ENCODE measurements around the gene FAM53A. TPM values are rescaled to one million over a fixed set of nuclear protein-coding genes. Genes with fewer than 3 reads are reported as not detected.
A peak's percentile ranks its signal among the peaks of the same experiment; 100 is the strongest.
"Not testable (repeated sequence)": the region's sequence is repeated elsewhere in the genome, so short reads cannot be mapped to it uniquely, and the experiment has no call there.

FAM53A gene
- total and polyA plus RNA-seq, 5 donors: 1.1 to 1.6 (median 1.2) TPM

DNA sequence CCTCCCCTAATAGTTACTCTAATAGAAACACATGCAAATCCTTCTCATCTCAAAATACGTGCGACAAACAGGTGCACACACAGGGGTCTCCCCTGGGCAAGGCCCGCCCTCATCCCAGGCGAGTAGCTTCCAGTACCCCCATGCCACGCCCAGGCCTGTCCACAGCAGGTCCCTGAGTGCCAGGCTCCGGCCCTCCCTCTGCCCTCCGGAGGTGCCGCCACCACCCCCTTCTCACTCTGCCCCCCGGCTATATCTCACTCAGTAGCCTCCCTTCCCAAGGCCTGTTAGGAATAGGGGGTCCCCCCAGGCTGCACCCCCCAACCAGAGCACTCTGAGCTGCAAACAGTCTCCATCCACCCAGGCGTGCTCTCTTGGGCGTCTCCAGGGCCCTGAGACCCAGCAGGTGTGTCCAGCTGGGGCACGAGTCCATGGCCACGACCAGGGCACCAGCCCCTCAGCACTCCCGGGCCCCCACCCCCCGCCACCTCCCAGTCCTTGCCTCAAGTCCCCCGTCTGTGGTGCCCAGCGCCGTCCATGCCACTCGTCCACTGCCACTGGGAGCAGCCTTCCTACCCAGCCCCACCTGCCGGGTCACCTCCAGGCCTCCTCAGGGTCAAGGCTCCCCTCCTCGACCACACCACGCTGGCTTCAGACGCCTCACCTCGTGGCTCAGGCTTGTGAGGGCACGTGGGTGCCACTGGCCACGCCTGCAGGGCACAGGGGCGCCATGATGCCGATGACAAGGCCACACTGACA lies 41.7 kb downstream of the FAM53A start:
- intact Hi-C loops (cut with DNase I): no loop called here
- DNase-seq (peak in 1 of 3 donors; percentile 54), ATAC-seq (no peak)
- Histone ChIP-seq H3K4me3 (ENCODE audit: low read length) (no peak overlapping the region), H3K9me3 (ENCODE audit: control insufficient read depth, low read length) (no peaks in the 10 kb centered on the region), H3K4me1 (ENCODE audit: control insufficient read depth, insufficient read depth, low read length) (no peaks in the 10 kb centered on the region), H3K27ac (ENCODE audit: low read length) (no peak overlapping the region), H3K27me3 (ENCODE audit: control insufficient read depth, insufficient read depth) (no peaks in the 10 kb centered on the region)
- WGBS: 91% methylated on average over 28 of the region's 28 CpGs

DNA sequence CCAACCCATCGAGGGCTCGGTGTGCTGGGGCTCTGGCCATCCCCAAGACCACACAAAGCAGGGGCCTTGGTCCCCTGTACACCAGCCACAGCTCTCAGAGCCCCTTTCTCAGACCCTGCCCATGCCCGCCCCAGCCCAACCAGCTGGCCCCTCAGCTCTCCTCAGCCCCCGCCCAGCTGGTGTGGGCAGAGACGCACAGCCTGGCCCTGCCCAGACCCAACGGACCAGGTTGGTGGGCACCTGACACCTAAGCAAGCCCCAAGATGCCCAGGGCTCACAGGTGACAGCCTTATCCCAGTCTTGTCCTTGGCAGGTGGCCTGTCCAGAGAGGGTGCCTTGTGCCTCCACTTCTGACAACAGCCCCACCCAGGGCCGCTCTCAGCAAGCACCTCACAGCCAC lies 42.4 kb downstream of the FAM53A start:
- 91% methylated on average over 7 of the region's 7 CpGs for WGBS

DNA sequence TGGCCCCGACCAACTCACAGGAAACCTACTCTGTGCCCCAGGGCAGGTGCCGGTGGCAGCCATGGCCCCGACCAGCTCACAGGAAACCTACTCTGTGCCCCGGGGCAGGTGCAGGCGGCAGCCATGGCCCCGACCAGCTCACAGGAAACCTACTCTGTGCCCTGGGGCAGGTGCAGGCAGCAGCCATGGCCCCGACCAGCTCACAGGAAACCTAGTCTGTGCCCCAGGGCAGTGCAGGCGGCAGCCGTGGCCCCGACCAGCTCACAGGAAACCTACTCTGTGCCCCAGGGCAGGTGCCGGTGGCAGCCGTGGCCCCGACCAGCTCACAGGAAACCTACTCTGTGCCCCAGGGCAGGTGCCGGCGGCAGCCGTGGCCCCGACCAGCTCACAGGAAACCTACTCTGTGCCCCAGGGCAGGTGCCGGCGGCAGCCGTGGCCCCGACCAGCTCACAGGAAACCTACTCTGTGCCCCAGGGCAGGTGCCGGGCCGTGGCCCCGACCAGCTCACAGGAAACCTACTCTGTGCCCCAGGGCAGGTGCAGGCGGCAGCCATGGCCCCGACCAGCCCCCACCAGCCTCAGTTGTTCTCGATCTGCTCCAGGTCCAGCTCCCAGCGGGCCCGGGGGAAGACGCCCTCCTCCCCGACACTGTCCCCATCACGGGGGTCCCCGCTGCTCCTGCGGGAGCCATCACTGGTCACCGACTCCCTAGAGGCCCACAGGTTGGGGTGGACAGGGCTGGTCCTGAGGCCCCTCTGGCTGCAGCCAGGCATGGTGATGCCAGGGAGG lies 43.2 kb downstream of the FAM53A start:
- intact Hi-C loops (cut with DNase I); ATAC-seq; H3K4me1 ChIP-seq (ENCODE audit: control insufficient read depth, insufficient read depth, low read length); H3K9me3 ChIP-seq (ENCODE audit: control insufficient read depth, low read length); H3K4me3 ChIP-seq (ENCODE audit: low read length); H3K27me3 ChIP-seq (ENCODE audit: control insufficient read depth, insufficient read depth); H3K27ac ChIP-seq (ENCODE audit: low read length): not testable (repeated sequence)
- WGBS: 94% methylated on average over 35 of the region's 35 CpGs
- DNase-seq: peak in 1 of 3 donors; percentile 55

More for the DNA sequence above, 42.4 kb downstream of the FAM53A start:
- Histone ChIP-seq H3K9me3 (ENCODE audit: control insufficient read depth, low read length) (no peaks in the 10 kb centered on the region), H3K4me3 (ENCODE audit: low read length) (no peak overlapping the region), H3K4me1 (ENCODE audit: control insufficient read depth, insufficient read depth, low read length) (no peaks in the 10 kb centered on the region), H3K27ac (ENCODE audit: low read length) (no peak overlapping the region), H3K27me3 (ENCODE audit: control insufficient read depth, insufficient read depth) (no peaks in the 10 kb centered on the region)
- ATAC-seq (no peak), DNase-seq (peak in 1 of 3 donors; percentile 61)
- intact Hi-C loops (cut with DNase I): no loop called here

DNA sequence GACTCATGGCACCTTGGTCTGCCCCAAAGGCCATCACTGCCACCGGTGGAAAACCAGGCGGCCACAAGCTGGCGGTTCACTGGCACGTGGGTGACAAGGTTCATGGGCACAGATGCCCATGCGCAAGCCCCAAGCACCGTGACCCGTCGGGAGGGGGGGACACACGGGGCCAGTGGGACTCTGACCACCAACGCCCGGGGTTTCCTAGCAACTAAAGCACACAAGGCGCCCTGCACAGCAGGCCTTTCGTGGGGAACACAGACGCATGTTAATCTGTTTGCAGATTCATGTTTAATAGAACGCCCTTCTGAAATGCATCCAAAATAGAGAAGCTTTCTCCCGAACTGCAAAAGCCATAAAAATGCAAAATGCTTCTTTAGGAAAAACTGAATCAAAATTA lies 43.9 kb downstream of the FAM53A start:
- no peaks in the 10 kb centered on the region for H3K4me1 ChIP-seq (ENCODE audit: control insufficient read depth, insufficient read depth, low read length)
- intact Hi-C loops (cut with DNase I): no loop called here
- no peak for ATAC-seq
- peak in 1 of 3 donors; percentile 36 for DNase-seq
- H3K27me3 ChIP-seq (ENCODE audit: control insufficient read depth, insufficient read depth): no peaks in the 10 kb centered on the region
- no peaks in the 10 kb centered on the region for H3K9me3 ChIP-seq (ENCODE audit: control insufficient read depth, low read length)
- no peak overlapping the region for H3K4me3 ChIP-seq (ENCODE audit: low read length)
- H3K27ac ChIP-seq (ENCODE audit: low read length): no peak overlapping the region
- WGBS: 87% methylated on average over 16 of the region's 16 CpGs

DNA sequence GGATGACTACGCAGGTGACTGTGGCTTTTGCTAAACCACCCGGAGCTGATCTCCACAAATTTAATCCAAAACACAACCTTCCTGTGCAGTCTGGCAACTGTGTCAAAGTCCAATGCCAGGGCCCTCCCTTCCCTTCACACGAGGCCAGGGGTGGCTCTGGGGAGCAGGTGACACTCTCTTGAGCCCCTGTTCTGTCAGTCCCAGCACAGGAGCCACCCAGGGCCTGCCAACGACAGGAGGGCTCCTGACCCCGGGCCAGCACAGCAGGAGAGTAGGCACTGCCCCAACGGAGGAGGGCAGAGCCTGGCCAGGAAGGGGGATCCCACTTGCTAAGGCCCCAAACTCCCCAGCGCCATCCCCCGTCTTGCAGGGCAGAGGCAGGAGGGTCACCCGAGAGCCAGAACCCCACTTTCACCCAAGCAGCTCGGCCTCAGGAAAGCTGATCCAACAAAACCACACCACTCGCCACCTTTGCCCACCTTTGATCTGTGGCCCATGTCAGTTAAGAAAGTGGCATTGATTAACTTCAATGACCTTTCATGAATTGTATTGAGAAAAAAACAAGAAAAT lies 44.7 kb downstream of the FAM53A start:
- 84% methylated on average over 11 of the region's 11 CpGs for WGBS
- Histone ChIP-seq H3K4me1 (ENCODE audit: control insufficient read depth, insufficient read depth, low read length) (no peaks in the 10 kb centered on the region), H3K4me3 (ENCODE audit: low read length) (no peak overlapping the region), H3K9me3 (ENCODE audit: control insufficient read depth, low read length) (no peaks in the 10 kb centered on the region), H3K27ac (ENCODE audit: low read length) (no peak overlapping the region), H3K27me3 (ENCODE audit: control insufficient read depth, insufficient read depth) (no peaks in the 10 kb centered on the region)
- no peak for ATAC-seq
- intact Hi-C loops (cut with DNase I): no loop called here
- peak in 1 of 3 donors; percentile 54 for DNase-seq

DNA sequence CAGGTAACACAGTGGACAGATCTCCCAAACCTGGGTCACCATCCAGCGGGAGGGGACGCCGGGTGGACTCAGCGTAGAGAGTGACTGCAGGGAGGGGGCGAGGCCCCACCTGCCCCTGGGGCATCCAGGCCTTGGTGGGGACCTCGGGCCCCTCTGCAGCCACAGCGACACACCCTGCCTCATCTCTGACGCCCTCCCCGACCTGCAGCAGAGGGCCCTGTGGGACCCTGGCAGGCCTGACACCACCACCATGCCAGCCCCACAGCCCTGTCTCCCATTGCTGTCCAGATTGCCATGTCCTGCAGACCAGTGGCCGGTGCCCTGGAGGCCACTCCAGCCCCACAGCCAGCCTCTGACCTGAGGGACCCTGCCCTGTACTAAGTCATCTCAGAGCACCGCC lies 45.2 kb downstream of the FAM53A start:
- Histone ChIP-seq H3K4me1 (ENCODE audit: control insufficient read depth, insufficient read depth, low read length) (no peaks in the 10 kb centered on the region), H3K9me3 (ENCODE audit: control insufficient read depth, low read length) (no peaks in the 10 kb centered on the region), H3K4me3 (ENCODE audit: low read length) (no peak overlapping the region), H3K27me3 (ENCODE audit: control insufficient read depth, insufficient read depth) (no peaks in the 10 kb centered on the region), H3K27ac (ENCODE audit: low read length) (no peak overlapping the region)
- intact Hi-C loops (cut with DNase I): no loop called here
- no peak for ATAC-seq
- WGBS: 94% methylated on average over 11 of the region's 11 CpGs
- DNase-seq: peak in 2 of 3 donors; percentile 28 to 55

DNA sequence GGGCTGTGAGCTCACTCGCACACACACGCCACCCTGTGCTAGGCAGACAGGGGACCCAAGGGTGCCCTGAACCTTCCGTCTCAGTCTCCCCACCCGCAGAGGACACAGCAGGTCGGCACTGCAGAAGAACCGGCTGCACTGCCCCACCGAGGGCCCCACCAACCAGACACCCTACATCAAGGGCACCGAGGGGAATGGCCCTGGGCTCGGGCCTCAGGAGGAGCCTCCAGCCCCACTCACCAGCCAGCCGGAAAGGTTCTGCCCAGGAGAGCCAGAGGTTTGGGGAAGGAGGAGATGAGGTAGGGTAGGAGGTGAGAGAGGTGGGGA lies 45.9 kb downstream of the FAM53A start:
- intact Hi-C loops (cut with DNase I): no loop called here
- ATAC-seq: peak in 1 of 2 donors; percentile 14
- WGBS: 88% methylated on average over 10 of the region's 10 CpGs
- H3K27me3 ChIP-seq (ENCODE audit: control insufficient read depth, insufficient read depth): no peaks in the 10 kb centered on the region
- H3K4me3 ChIP-seq (ENCODE audit: low read length): no peak overlapping the region
- no peaks in the 10 kb centered on the region for H3K9me3 ChIP-seq (ENCODE audit: control insufficient read depth, low read length)
- no peaks in the 10 kb centered on the region for H3K4me1 ChIP-seq (ENCODE audit: control insufficient read depth, insufficient read depth, low read length)
- peak in 2 of 3 donors; percentile 24 to 37 for DNase-seq
- H3K27ac ChIP-seq (ENCODE audit: low read length): no peak overlapping the region

DNA sequence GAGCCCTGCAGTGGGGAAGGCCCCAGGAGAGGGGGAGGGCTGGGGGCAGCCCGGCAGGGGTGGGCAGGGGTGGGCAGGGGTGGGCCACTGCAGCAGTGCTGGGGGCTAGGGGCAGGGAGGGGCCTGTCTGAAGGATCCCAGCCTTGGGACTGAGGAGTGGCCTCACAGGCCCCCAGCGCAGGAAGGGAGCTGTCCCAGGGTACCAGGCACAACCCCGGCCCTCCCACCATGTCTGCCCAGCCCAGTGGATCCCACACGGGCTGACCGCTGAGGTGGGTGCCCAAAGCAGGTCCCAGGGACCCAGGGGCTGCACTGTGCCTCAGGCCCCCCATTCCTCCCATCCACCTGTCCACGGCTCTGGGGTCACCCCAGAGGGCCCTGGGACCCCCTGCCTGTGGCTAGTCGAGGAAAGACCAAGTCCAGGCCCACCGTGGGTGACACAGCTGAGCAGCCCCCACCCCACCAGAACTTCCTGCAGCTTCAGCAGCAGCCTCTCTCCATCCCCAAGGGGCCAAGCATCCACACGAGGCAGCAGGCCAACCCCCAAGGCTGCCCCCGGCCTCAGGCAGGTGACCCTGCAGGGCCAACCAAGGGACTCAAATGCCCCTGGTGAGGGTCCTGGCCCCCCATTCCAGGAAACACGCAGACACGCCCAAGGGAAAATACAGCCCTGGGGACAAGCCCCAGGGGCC lies 46.4 kb downstream of the FAM53A start:
- no peak overlapping the region for H3K27ac ChIP-seq (ENCODE audit: low read length)
- WGBS: 73% methylated on average over 12 of the region's 12 CpGs
- no peaks in the 10 kb centered on the region for H3K9me3 ChIP-seq (ENCODE audit: control insufficient read depth, low read length)
- H3K27me3 ChIP-seq (ENCODE audit: control insufficient read depth, insufficient read depth): no peaks in the 10 kb centered on the region
- DNase-seq (peak in 1 of 3 donors; percentile 29), ATAC-seq (peak in 1 of 2 donors; percentile 13)
- H3K4me3 ChIP-seq (ENCODE audit: low read length): no peak overlapping the region
- intact Hi-C loops (cut with DNase I): no loop called here
- no peaks in the 10 kb centered on the region for H3K4me1 ChIP-seq (ENCODE audit: control insufficient read depth, insufficient read depth, low read length)

DNA sequence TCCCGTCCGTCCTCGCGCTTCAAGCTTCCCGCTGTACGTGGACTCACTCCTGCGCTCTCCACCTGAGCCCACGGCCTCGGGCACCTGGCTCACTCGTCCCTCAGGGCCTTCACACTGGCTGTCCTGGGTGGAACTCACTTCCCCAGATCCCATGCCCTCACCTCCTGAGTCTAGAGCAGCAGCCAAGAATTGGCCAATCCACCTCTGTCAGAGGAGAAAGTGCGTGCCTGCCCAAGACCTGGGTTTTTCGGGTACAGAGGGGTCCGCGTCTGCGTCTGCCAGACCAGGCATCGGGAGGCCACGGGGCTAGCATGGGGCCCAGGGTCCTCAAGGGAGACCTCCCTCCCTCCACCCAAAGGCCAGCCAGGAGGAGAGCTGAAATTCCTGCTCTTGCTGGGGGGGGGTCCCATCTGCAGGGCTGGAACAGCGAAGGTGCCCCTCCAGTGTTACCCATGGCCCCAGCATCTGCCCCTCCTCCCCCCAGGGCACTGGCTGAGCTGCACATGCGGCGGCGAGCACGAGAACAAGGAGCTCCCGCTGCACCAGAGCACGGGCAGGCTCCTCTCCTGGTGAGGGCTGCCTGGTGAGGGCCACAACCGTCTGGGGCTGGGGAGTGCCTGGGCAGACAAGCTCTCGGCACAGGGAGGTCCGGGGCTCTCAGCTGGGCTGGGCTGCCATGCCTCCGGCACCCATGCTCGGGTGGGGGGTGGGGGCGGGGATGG lies 47.5 kb downstream of the FAM53A start:
- H3K27me3 ChIP-seq (ENCODE audit: control insufficient read depth, insufficient read depth): no peaks in the 10 kb centered on the region
- H3K27ac ChIP-seq (ENCODE audit: low read length): no peak overlapping the region
- no peak overlapping the region for H3K4me3 ChIP-seq (ENCODE audit: low read length)
- DNase-seq (peak in 1 of 3 donors; percentile 42), ATAC-seq (no peak)
- intact Hi-C loops (cut with DNase I): no loop called here
- 90% methylated on average over 30 of the region's 30 CpGs for WGBS
- H3K9me3 ChIP-seq (ENCODE audit: control insufficient read depth, low read length): no peaks in the 10 kb centered on the region
- H3K4me1 ChIP-seq (ENCODE audit: control insufficient read depth, insufficient read depth, low read length): no peaks in the 10 kb centered on the region

DNA sequence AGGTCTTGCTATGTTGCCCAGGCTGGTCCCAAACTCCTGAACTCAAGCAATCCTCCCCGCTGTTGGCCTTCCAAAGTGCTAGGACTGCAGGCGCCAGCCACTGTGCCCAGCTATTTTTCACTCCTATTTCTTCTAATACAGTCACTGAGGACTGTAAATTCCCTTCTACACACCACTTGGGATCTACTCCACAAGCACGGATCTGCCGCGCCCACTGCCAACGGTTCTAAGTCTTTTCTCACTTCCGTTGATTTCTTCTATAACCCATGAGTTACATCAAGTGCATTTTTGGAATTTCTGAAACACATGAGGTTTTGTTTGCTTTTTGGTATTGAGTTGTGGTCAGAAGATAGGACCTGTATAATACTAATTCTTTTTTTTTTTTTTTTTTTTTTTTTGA lies 48.6 kb downstream of the FAM53A start:
- intact Hi-C loops (cut with DNase I): no loop called here
- H3K27ac ChIP-seq (ENCODE audit: low read length): no peak overlapping the region
- H3K9me3 ChIP-seq (ENCODE audit: control insufficient read depth, low read length): no peaks in the 10 kb centered on the region
- ATAC-seq (no peak), DNase-seq (peak in 1 of 3 donors; percentile 3)
- 95% methylated on average over 7 of the region's 7 CpGs for WGBS
- H3K4me1 ChIP-seq (ENCODE audit: control insufficient read depth, insufficient read depth, low read length): no peaks in the 10 kb centered on the region
- H3K4me3 ChIP-seq (ENCODE audit: low read length): no peak overlapping the region
- H3K27me3 ChIP-seq (ENCODE audit: control insufficient read depth, insufficient read depth): no peaks in the 10 kb centered on the region
